ENCODE measurements around the gene HSD17B8. TPM values are rescaled to one million over a fixed set of nuclear protein-coding genes. Genes with fewer than 3 reads are reported as not detected.

Gene HSD17B8
- total RNA-seq, 1 experiment from 2014 or later: not detected

DNA sequence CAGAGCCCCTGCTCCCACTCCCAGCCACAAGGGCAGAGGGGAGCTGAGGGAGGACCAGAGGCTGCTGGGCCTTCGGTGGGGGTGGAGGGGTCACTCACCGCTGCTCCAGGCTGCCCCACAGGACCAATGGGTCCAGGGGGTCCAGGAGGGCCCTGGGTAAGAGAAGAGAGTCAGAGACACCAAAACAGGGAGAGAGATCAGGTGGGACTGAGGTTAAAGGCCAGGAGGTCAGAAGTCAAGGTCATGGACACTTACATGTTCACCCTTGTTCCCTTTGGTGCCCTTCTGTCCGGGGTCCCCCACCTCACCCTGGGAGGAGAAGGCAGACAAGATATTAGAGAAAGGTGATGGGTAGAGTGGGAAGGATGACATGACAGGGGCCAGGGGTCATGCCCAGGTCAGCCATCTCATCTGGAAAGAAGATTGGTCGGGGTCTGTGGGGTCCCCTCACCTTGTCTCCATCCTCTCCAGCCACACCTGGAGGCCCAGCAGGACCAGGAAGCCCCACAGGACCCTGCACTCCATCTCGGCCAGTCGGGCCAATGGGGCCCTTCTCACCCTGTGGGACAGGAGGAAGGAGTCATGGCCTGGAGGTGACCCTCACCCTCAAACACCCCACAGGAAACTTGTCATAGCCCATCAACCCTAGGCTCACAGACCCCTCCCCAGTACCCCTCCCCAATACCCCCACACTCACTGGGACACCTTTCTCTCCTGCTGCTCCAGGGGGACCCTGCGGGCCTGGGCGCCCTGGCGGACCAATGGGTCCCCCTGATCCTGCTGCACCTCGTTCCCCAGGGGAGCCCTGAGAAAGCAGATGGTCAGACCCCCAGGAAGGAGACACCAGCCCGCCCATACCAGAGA, 33.2 kb upstream of the HSD17B8 start:
- no peak for DNase-seq (ENCODE audit: low spot score)

GRCh38 chr6:33171880-33172687, 32.4 kb upstream of the HSD17B8 start:
- no peak for DNase-seq (ENCODE audit: low spot score)

- DNase-seq (ENCODE audit: low spot score): peak; percentile 25
Observed at GRCh38 chr6:33172688-33173534, 31.5 kb upstream of the HSD17B8 start.

DNA sequence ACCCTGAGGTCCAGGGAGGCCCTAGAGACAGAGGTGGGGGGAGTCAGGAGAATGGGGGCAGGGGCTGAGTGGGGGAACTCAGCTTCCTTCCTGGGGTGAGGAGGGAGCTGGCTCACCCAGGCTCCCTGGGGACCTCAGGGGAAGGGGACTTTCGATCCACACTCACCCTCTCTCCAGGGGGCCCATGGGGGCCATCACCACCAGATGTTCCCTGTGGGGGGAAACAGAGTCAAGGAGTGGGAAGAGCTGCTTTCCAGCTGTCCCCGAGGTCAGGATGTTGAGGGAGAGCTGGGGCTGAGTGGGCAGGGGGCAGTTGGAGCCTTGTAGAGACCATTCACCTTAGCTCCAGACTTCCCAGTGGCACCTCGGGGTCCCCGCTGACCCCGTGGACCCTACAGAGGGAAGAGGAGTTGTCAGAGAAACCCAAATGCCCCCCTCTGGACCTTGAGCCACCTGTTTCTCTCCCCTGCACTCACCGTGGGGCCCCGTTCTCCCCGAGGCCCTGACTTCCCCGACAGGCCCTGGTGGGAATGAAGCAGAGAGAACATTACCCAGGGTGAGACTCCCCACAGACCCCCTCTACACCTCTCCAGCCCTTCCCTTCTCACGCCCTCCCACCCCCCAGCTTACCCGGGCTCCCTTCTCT, 30.8 kb upstream of the HSD17B8 start:
- DNase-seq (ENCODE audit: low spot score): no peak

GRCh38 chr6:33174784-33175183, 29.7 kb upstream of the HSD17B8 start:
- no peak for DNase-seq (ENCODE audit: low spot score)

DNA sequence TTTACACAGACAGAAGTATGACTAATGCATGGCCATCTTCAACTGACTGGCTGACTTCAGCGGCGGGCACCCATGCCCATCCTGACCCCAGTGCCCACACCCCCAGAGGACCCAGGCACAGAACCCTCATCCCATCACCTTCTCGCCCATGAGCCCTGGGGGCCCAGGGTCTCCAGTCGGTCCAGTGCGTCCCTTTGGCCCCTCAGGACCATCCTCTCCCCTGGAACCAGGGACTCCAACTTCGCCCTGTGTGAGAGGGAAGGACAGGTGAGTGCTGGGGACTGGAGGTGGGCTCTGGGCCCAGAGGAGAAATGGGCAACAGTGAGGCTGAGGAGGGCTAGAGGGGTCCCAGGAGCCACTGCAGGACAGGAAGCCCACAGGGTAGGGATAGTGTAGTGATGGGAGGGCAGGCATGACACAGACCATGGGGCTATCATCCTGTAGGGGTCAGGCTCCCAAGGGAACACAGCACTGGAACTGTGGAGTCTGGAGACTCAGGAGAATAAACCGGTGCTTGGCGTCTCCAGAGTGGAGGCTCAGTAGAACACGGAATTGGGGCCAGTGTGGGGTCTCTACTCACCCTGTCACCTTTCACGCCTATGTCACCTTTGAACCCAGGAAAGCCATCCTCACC, 28.9 kb upstream of the HSD17B8 start:
- DNase-seq (ENCODE audit: low spot score): no peak

DNA sequence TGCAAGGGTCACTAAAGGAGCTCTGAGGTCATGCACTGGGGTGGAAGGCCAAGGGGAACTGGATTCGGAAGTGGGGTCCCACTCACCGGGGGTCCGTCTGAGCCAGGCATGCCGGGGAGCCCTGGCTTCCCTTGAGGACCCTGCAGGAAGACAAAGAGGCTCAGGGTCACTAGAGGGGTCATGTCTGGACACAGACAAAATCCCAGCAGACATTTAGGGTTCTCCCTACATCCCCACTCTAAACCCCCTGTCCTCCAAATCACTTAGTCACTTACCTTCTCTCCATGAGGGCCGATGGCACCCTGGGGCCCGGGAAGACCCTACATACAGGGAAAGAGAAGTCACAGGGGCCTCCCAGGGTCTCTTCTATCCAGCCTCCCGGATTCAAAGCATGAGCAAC, 27.5 kb upstream of the HSD17B8 start:
- DNase-seq (ENCODE audit: low spot score): no peak

DNA sequence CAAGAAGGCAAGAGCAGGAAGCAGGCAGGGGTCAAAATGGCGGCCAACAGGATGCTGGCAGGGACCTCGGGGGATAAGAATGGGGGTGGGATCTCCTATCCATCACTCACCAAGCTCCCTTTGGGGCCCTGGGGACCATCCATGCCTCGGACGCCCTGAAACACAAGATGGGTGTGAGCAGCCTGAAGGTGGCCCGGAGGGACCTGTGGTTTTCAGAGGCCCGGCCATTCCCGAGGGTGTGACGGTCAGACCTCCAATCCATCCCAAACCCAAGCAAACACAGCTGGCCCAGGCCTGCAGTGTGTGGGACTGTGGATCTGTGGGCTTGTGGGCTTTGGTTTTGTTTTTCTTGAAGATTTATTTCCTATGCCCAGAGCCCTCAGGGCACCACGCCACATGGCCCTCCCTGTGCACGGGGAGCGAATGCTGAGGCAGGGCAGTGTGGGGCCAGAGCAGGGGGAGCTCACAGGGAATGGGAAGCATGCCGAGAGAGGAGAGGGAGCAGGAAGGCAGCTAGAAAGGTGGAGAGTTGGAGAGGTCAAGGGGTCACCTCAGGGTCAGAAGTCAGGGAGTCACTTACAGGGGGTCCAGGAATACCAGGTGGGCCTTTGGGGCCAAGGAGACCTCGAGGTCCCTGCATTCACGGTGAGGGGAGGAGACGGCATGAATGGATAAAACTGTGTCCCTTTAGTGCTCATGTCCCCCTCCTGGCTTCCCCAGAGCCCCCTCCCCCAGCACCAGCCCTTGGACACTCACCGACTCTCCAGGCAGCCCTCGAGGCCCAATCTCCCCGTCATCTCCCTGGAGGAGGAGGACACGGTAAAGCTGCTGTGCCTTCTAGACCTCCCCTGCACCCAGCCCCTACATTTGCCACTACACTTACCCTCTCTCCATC, 26.7 kb upstream of the HSD17B8 start:
- DNase-seq (ENCODE audit: low spot score): no peak

- no peak for DNase-seq (ENCODE audit: low spot score)
Observed at GRCh38 chr6:33178755-33179475, 25.5 kb upstream of the HSD17B8 start.

DNA sequence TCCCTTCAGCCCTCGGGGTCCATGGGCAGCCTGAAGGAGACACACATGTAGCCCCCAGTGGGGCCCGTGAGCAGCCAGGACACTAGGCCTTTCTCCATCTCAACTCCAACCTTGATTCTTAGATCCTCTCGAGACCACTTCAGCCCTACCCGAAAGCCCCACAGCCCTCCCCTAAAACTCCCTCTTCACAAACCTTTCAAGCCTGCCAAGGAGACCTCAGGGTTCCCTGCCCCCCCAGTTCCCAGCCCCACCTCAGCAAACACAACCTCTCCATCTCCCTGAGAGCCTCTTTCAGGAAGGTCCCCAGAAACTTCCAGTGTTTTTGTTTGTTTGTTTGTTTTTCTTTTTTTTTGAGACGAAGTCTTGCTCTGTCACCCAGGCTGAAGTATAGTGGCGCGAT, 23.3 kb upstream of the HSD17B8 start:
- no peak for DNase-seq (ENCODE audit: low spot score)

GRCh38 chr6:33183071-33183683, 21.3 kb upstream of the HSD17B8 start:
- DNase-seq (ENCODE audit: low spot score): no peak

- DNase-seq (ENCODE audit: low spot score): no peak
Observed at GRCh38 chr6:33185190-33185589, 19.3 kb upstream of the HSD17B8 start.

DNA sequence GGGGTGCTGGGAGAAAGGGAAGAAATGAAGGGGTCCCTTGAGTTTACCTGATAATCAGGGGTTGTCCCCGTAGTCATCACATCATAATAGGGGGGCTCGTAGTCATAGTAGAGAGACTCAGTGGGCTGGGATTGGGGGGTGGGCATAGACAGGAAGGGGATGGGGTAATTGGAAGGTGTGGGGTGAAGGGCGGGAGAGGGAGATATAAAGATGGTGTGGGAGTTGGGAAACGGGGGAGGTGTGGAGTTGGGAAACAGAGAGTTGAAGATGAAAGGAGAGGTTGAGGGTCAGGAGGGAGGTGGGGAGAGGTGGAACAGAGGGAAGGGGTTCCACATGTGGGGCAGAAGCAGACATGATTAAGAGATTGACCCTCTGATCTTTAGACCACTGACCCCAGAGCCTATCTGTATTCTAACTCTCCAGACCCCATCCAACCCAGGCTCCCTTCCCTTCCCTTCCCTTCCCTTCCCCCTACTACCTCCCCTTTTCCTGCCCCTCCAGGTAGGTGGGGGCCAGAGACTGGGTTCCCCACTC, 18.7 kb upstream of the HSD17B8 start:
- DNase-seq (ENCODE audit: low spot score): no peak

GRCh38 chr6:33187809-33188208, 16.6 kb upstream of the HSD17B8 start:
- no peak for DNase-seq (ENCODE audit: low spot score)

GRCh38 chr6:33189164-33189563, 15.3 kb upstream of the HSD17B8 start:
- DNase-seq (ENCODE audit: low spot score): no peak

GRCh38 chr6:33189625-33190448, 14.6 kb upstream of the HSD17B8 start:
- DNase-seq (ENCODE audit: low spot score): no peak

- DNase-seq (ENCODE audit: low spot score): no peak
Observed at GRCh38 chr6:33190504-33191107, 13.8 kb upstream of the HSD17B8 start.

Measured in A172 (cell line).